Measurements from ENCODE around the gene ITPR2.

ITPR2 gene

GRCh38 chr12:26643532-26644315 lies 189.3 kb downstream of the ITPR2 start:
- Histone ChIP-seq H3K9ac (ENCODE audit: low read length in 5 of 5) (no peak overlapping the region), H3K27me3 (ENCODE audit: control insufficient read depth in 5 of 5, insufficient read depth in 4 of 5, low read length in 5 of 5) (no peaks in the 10 kb centered on the region), H3K9me3 (ENCODE audit: control insufficient read depth in 5 of 5, low read length in 5 of 5) (no peaks in the 10 kb centered on the region), H3K4me1 (ENCODE audit: control insufficient read depth in 5 of 5, insufficient read depth in 5 of 5, low read length in 5 of 5) (peaks cover 0 to 3% (median 0%) of the 10 kb centered on the region in 5 donors), H3K27ac (ENCODE audit: low read depth, low read length) (no peak overlapping the region), H3K4me3 (ENCODE audit: low read depth in 1 of 5, low read length in 5 of 5) (no peak overlapping the region), H3K36me3 (ENCODE audit: control insufficient read depth in 5 of 5, insufficient read depth in 5 of 5, low read length in 5 of 5) (peaks cover 0 to 13% (median 3%) of the 10 kb centered on the region in 5 donors)

- Histone ChIP-seq H3K36me3 (ENCODE audit: control insufficient read depth in 5 of 5, insufficient read depth in 5 of 5, low read length in 5 of 5) (peaks cover 0 to 11% (median 2%) of the 10 kb centered on the region in 5 donors), H3K9ac (ENCODE audit: low read length in 5 of 5) (no peak overlapping the region), H3K27ac (ENCODE audit: low read depth, low read length) (no peak overlapping the region), H3K9me3 (ENCODE audit: control insufficient read depth in 5 of 5, low read length in 5 of 5) (no peaks in the 10 kb centered on the region), H3K4me3 (ENCODE audit: low read depth in 1 of 5, low read length in 5 of 5) (no peak overlapping the region), H3K27me3 (ENCODE audit: control insufficient read depth in 5 of 5, insufficient read depth in 4 of 5, low read length in 5 of 5) (no peaks in the 10 kb centered on the region), H3K4me1 (ENCODE audit: control insufficient read depth in 5 of 5, insufficient read depth in 5 of 5, low read length in 5 of 5) (no peaks in the 10 kb centered on the region)
Measured at GRCh38 chr12:26642361-26642760, 190.6 kb downstream of the ITPR2 start.

DNA sequence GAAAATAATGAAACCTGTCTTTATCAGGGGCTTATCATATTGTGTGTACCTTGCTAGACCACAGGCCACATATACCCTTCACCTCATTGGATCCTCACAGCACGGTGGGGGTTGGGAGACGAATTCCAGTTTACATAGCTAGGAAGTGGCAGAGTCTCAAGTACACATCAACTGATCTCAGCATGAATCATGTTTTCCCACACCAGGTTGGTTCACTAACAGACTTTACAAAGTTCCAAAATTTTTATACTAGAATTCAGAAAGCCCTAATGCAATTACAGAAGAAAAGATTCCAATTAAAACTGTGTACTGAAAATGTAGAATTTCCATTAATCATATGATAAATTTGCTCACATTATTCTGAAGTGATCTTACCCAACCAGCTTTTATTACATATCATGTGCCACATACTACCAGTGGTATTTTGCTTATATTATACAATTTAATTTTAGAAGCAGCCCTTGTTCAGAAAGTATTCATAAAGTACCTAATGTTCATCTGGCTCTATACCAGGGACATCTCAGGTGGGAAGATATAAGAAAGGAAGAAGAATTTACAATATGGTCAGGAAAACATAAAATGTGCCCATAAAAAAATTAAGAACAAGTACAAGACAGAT lies 196.2 kb downstream of the ITPR2 start:
- no peak overlapping the region for H3K4me3 ChIP-seq (ENCODE audit: low read depth in 1 of 5, low read length in 5 of 5)
- no peak overlapping the region for H3K9ac ChIP-seq (ENCODE audit: low read length in 5 of 5)
- H3K27me3 ChIP-seq (ENCODE audit: control insufficient read depth in 5 of 5, insufficient read depth in 4 of 5, low read length in 5 of 5), result no peaks in the 10 kb centered on the region
- H3K4me1 ChIP-seq (ENCODE audit: control insufficient read depth in 5 of 5, insufficient read depth in 5 of 5, low read length in 5 of 5), result no peaks in the 10 kb centered on the region
- H3K27ac ChIP-seq (ENCODE audit: low read depth, low read length), result no peak overlapping the region
- peaks cover 0 to 5% (median 3%) of the 10 kb centered on the region in 5 donors for H3K36me3 ChIP-seq (ENCODE audit: control insufficient read depth in 5 of 5, insufficient read depth in 5 of 5, low read length in 5 of 5)
- no peaks in the 10 kb centered on the region for H3K9me3 ChIP-seq (ENCODE audit: control insufficient read depth in 5 of 5, low read length in 5 of 5)

GRCh38 chr12:26633591-26634210 lies 199.3 kb downstream of the ITPR2 start:
- Histone ChIP-seq H3K27ac (ENCODE audit: low read depth, low read length) (no peak overlapping the region), H3K9me3 (ENCODE audit: control insufficient read depth in 5 of 5, low read length in 5 of 5) (no peaks in the 10 kb centered on the region), H3K4me1 (ENCODE audit: control insufficient read depth in 5 of 5, insufficient read depth in 5 of 5, low read length in 5 of 5) (peaks cover 0 to 6% (median 0%) of the 10 kb centered on the region in 5 donors)

GRCh38 chr12:26632756-26633155 lies 200.2 kb downstream of the ITPR2 start:
- Histone ChIP-seq H3K9ac (ENCODE audit: low read length in 5 of 5) (no peak overlapping the region), H3K27ac (ENCODE audit: low read depth, low read length) (no peak overlapping the region), H3K9me3 (ENCODE audit: control insufficient read depth in 5 of 5, low read length in 5 of 5) (no peaks in the 10 kb centered on the region), H3K4me1 (ENCODE audit: control insufficient read depth in 5 of 5, insufficient read depth in 5 of 5, low read length in 5 of 5) (peaks cover 0 to 6% (median 0%) of the 10 kb centered on the region in 5 donors), H3K4me3 (ENCODE audit: low read depth in 1 of 5, low read length in 5 of 5) (no peak overlapping the region), H3K36me3 (ENCODE audit: control insufficient read depth in 5 of 5, insufficient read depth in 5 of 5, low read length in 5 of 5) (peaks cover 2 to 16% (median 10%) of the 10 kb centered on the region in 5 donors), H3K27me3 (ENCODE audit: control insufficient read depth in 5 of 5, insufficient read depth in 4 of 5, low read length in 5 of 5) (no peaks in the 10 kb centered on the region)

More at GRCh38 chr12:26633591-26634210, 199.3 kb downstream of the ITPR2 start:
- Histone ChIP-seq H3K27me3 (ENCODE audit: control insufficient read depth in 5 of 5, insufficient read depth in 4 of 5, low read length in 5 of 5) (no peaks in the 10 kb centered on the region), H3K4me3 (ENCODE audit: low read depth in 1 of 5, low read length in 5 of 5) (no peak overlapping the region), H3K9ac (ENCODE audit: low read length in 5 of 5) (no peak overlapping the region), H3K36me3 (ENCODE audit: control insufficient read depth in 5 of 5, insufficient read depth in 5 of 5, low read length in 5 of 5) (peaks cover 0 to 9% (median 3%) of the 10 kb centered on the region in 5 donors)

DNA sequence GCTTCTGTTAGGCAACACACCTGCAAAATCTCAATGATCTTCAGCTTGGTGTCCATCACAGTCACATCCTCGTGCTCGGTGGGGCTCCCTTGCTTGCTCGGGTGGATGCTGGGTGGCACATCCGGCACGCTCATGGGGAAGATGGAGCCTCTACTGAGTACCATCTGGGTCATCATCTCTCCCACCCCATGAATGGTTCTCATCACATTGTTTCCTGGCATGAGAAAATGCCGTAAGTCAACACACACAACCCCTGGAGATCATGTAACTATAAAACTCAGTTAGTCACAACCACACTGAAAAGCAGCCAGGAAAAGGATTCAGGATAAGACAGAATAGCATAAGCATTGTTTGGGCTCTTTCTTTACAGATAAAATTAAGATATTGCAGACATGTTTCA lies 201.1 kb downstream of the ITPR2 start:
- Histone ChIP-seq H3K27ac (ENCODE audit: low read depth, low read length) (no peak overlapping the region), H3K9ac (ENCODE audit: low read length in 5 of 5) (no peak overlapping the region), H3K27me3 (ENCODE audit: control insufficient read depth in 5 of 5, insufficient read depth in 4 of 5, low read length in 5 of 5) (no peaks in the 10 kb centered on the region), H3K4me3 (ENCODE audit: low read depth in 1 of 5, low read length in 5 of 5) (no peak overlapping the region), H3K9me3 (ENCODE audit: control insufficient read depth in 5 of 5, low read length in 5 of 5) (no peaks in the 10 kb centered on the region), H3K36me3 (ENCODE audit: control insufficient read depth in 5 of 5, insufficient read depth in 5 of 5, low read length in 5 of 5) (peaks cover 2 to 22% (median 13%) of the 10 kb centered on the region in 5 donors), H3K4me1 (ENCODE audit: control insufficient read depth in 5 of 5, insufficient read depth in 5 of 5, low read length in 5 of 5) (peaks cover 0 to 6% (median 0%) of the 10 kb centered on the region in 5 donors)

GRCh38 chr12:26630546-26631027 lies 202.4 kb downstream of the ITPR2 start:
- Histone ChIP-seq H3K36me3 (ENCODE audit: control insufficient read depth in 5 of 5, insufficient read depth in 5 of 5, low read length in 5 of 5) (peaks cover 2 to 29% (median 14%) of the 10 kb centered on the region in 5 donors), H3K4me3 (ENCODE audit: low read depth in 1 of 5, low read length in 5 of 5) (no peak overlapping the region), H3K4me1 (ENCODE audit: control insufficient read depth in 5 of 5, insufficient read depth in 5 of 5, low read length in 5 of 5) (peaks cover 0 to 6% (median 0%) of the 10 kb centered on the region in 5 donors), H3K9ac (ENCODE audit: low read length in 5 of 5) (no peak overlapping the region), H3K27ac (ENCODE audit: low read depth, low read length) (no peak overlapping the region), H3K27me3 (ENCODE audit: control insufficient read depth in 5 of 5, insufficient read depth in 4 of 5, low read length in 5 of 5) (no peaks in the 10 kb centered on the region), H3K9me3 (ENCODE audit: control insufficient read depth in 5 of 5, low read length in 5 of 5) (no peaks in the 10 kb centered on the region)

DNA sequence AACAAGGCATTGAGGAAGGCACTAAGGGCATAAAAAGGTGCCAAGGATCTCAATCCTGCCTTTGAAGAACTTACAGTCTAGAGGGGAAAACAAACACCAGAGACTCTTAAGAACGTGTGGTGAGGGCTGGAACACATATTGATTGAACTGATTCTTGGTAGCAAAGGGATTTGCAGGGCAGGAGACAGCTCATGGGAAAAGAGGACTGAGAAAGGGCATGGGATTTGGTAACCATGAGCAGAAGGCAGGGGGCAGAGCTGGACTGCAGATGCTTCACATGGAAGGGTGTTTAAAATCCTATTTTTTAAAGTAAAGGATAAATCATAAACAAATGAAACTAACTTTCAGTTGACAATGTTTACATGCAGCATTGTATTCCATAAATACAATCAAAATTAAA lies 203.1 kb downstream of the ITPR2 start:
- H3K9ac ChIP-seq (ENCODE audit: low read length in 5 of 5), result no peak overlapping the region
- H3K4me3 ChIP-seq (ENCODE audit: low read depth in 1 of 5, low read length in 5 of 5), result no peak overlapping the region
- H3K36me3 ChIP-seq (ENCODE audit: control insufficient read depth in 5 of 5, insufficient read depth in 5 of 5, low read length in 5 of 5), result peaks cover 2 to 29% (median 14%) of the 10 kb centered on the region in 5 donors

GRCh38 chr12:26628234-26628633 lies 204.8 kb downstream of the ITPR2 start:
- Histone ChIP-seq H3K4me1 (ENCODE audit: control insufficient read depth in 5 of 5, insufficient read depth in 5 of 5, low read length in 5 of 5) (peaks cover 0 to 6% (median 0%) of the 10 kb centered on the region in 5 donors), H3K27me3 (ENCODE audit: control insufficient read depth in 5 of 5, insufficient read depth in 4 of 5, low read length in 5 of 5) (no peaks in the 10 kb centered on the region), H3K36me3 (ENCODE audit: control insufficient read depth in 5 of 5, insufficient read depth in 5 of 5, low read length in 5 of 5) (peaks cover 2 to 30% (median 14%) of the 10 kb centered on the region in 5 donors), H3K9ac (ENCODE audit: low read length in 5 of 5) (no peak overlapping the region), H3K4me3 (ENCODE audit: low read depth in 1 of 5, low read length in 5 of 5) (no peak overlapping the region), H3K9me3 (ENCODE audit: control insufficient read depth in 5 of 5, low read length in 5 of 5) (no peaks in the 10 kb centered on the region), H3K27ac (ENCODE audit: low read depth, low read length) (no peak overlapping the region)

More for the DNA sequence above, 203.1 kb downstream of the ITPR2 start:
- no peak overlapping the region for H3K27ac ChIP-seq (ENCODE audit: low read depth, low read length)
- H3K4me1 ChIP-seq (ENCODE audit: control insufficient read depth in 5 of 5, insufficient read depth in 5 of 5, low read length in 5 of 5), result peaks cover 0 to 6% (median 0%) of the 10 kb centered on the region in 5 donors
- H3K27me3 ChIP-seq (ENCODE audit: control insufficient read depth in 5 of 5, insufficient read depth in 4 of 5, low read length in 5 of 5), result no peaks in the 10 kb centered on the region
- H3K9me3 ChIP-seq (ENCODE audit: control insufficient read depth in 5 of 5, low read length in 5 of 5), result no peaks in the 10 kb centered on the region

All from subcutaneous abdominal adipose tissue (tissue), 5 donors.